Trophoblast cell (in vitro differentiated cells and primary cell): Measurements from ENCODE around the gene TENM4.

Experiments used
- DNase-seq, 2 donors: peaks; one replicate each; pipeline ENCODE4 v3.0.0-alpha.2; 2016
- H2AFZ ChIP-seq: 2 replicates; pipeline ENCODE4 v1.6.1; 2013; ENCODE audit warnings: low read length, moderate library complexity, mild to moderate bottlenecking; ENCODE audit not compliant: insufficient read depth, poor library complexity
- H2AK5ac ChIP-seq: 2 replicates; pipeline ENCODE4 v1.6.1; 2013; ENCODE audit warnings: mild to moderate bottlenecking, low read length
- H2BK120ac ChIP-seq: 2 replicates; pipeline ENCODE4 v1.6.1; 2013; ENCODE audit warnings: low read length, mild to moderate bottlenecking, moderate library complexity; ENCODE audit not compliant: insufficient read depth, poor library complexity
- H2BK12ac ChIP-seq: 2 replicates; pipeline ENCODE4 v1.6.1; 2013; ENCODE audit warnings: mild to moderate bottlenecking, low read length, moderate library complexity
- H2BK5ac ChIP-seq: 2 replicates; pipeline ENCODE4 v1.6.1; 2013; ENCODE audit warnings: low read length, low read depth, moderate library complexity, mild to moderate bottlenecking; ENCODE audit not compliant: poor library complexity
- H3K14ac ChIP-seq: 2 replicates; pipeline ENCODE4 v1.6.1; 2013; ENCODE audit warnings: mild to moderate bottlenecking, low read length
- H3K18ac ChIP-seq: 2 replicates; pipeline ENCODE4 v1.6.1; 2013; ENCODE audit warnings: mild to moderate bottlenecking, low read length
- H3K23ac ChIP-seq: 2 replicates; pipeline ENCODE4 v1.6.1; 2013; ENCODE audit warnings: low read length
- H3K27ac ChIP-seq: 2 replicates; pipeline ENCODE4 v1.5.1; 2013; ENCODE audit warnings: low read depth, mild to moderate bottlenecking, inconsistent platforms, low read length, moderate library complexity
- H3K27me3 ChIP-seq: 2 replicates; pipeline ENCODE4 v1.6.1; 2013; ENCODE audit warnings: inconsistent platforms, mild to moderate bottlenecking, low read length, moderate library complexity; ENCODE audit not compliant: insufficient read depth
- H3K36me3 ChIP-seq, 2 experiments: 1 replicate in 1 of 2; 2 replicates in 1 of 2; pipeline ENCODE4 v1.6.1; 2013; ENCODE audit warnings: low read length in 2 of 2, mild to moderate bottlenecking in 2 of 2, moderate library complexity in 1 of 2; ENCODE audit not compliant: insufficient read depth in 2 of 2, control insufficient read depth in 1 of 2
- H3K4ac ChIP-seq: 2 replicates; pipeline ENCODE4 v1.6.1; 2013; ENCODE audit warnings: low read depth, mild to moderate bottlenecking, low read length, moderate library complexity
- H3K4me1 ChIP-seq, 2 experiments: 1 replicate in 1 of 2; 2 replicates in 1 of 2; pipeline ENCODE4 v1.6.1; 2013; ENCODE audit warnings: low read length in 2 of 2, mild to moderate bottlenecking in 2 of 2, moderate library complexity in 1 of 2; ENCODE audit not compliant: insufficient read depth in 2 of 2, control insufficient read depth in 1 of 2
- H3K4me2 ChIP-seq: 2 replicates; pipeline ENCODE4 v1.6.1; 2013; ENCODE audit warnings: inconsistent platforms, mild to moderate bottlenecking, low read length, moderate library complexity
- H3K4me3 ChIP-seq: 2 replicates; pipeline ENCODE4 v1.5.1; 2013; ENCODE audit warnings: mild to moderate bottlenecking, low read depth, low read length, inconsistent platforms
- H3K79me1 ChIP-seq: one replicate; pipeline ENCODE4 v1.6.1; 2013; ENCODE audit warnings: low read length
- H3K79me2 ChIP-seq: 2 replicates; pipeline ENCODE4 v1.6.1; 2013; ENCODE audit warnings: low read length, mild to moderate bottlenecking; ENCODE audit not compliant: control insufficient read depth, insufficient read depth, poor library complexity
- H3K9ac ChIP-seq: 2 replicates; pipeline ENCODE4 v1.6.1; 2013; ENCODE audit warnings: mild to moderate bottlenecking, low read length
- H3K9me3 ChIP-seq: 2 replicates; pipeline ENCODE4 v1.6.1; 2013; ENCODE audit warnings: low read depth, mild to moderate bottlenecking, control low read depth, inconsistent platforms, low read length; ENCODE audit not compliant: insufficient read depth
- H4K12ac ChIP-seq: 2 replicates; pipeline ENCODE4 v1.6.1; 2013; ENCODE audit warnings: low read depth, mild to moderate bottlenecking, low read length, moderate library complexity
- H4K8ac ChIP-seq: 2 replicates; pipeline ENCODE4 v1.6.1; 2013; ENCODE audit warnings: low read depth, mild to moderate bottlenecking, low read length, moderate library complexity
- H4K91ac ChIP-seq: one replicate; pipeline ENCODE4 v1.6.1; 2013; ENCODE audit warnings: low read depth, mild to moderate bottlenecking, low read length, moderate library complexity
- WGBS: extraction: QIAGEN DNeasy Blood & Tissue Kit; methylation state at CpG from one replicate; pipeline ENCODE4 v1.1.7; 2013; ENCODE audit warnings: missing lambda C conversion rate; ENCODE audit not compliant: insufficient read length, insufficient coverage; ENCODE audit errors: extremely low coverage; 5-methylcytosine and 5-hydroxymethylcytosine counted together

The TENM4 gene

GRCh38 chr11:79285756-79286155 lies 155.1 kb downstream of the TENM4 start:
- H3K27ac ChIP-seq = no peak overlapping the region
- H2BK120ac ChIP-seq = no peak overlapping the region
- H4K91ac ChIP-seq = no peak overlapping the region
- H2BK5ac ChIP-seq = no peak overlapping the region
- H3K36me3 ChIP-seq = no peaks in the 10 kb centered on the region
- no peak overlapping the region for H2BK12ac ChIP-seq
- no peaks in the 10 kb centered on the region for H3K79me1 ChIP-seq
- no peaks in the 10 kb centered on the region for H3K27me3 ChIP-seq
- H4K8ac ChIP-seq = no peak overlapping the region
- H3K18ac ChIP-seq = no peak overlapping the region
- no peak overlapping the region for H2AFZ ChIP-seq
- no CpG with 5 or more reads among the region's 2 CpGs for WGBS
- no peak overlapping the region for H3K14ac ChIP-seq
- no peaks in the 10 kb centered on the region for H3K9me3 ChIP-seq
- H3K23ac ChIP-seq = no peak overlapping the region
- H3K4me3 ChIP-seq = no peak overlapping the region
- H3K79me2 ChIP-seq = no peaks in the 10 kb centered on the region
- no peak for DNase-seq
- no peak overlapping the region for H2AK5ac ChIP-seq
- H3K4me1 ChIP-seq = no peaks in the 10 kb centered on the region
- no peak overlapping the region for H4K12ac ChIP-seq
- H3K4ac ChIP-seq = no peak overlapping the region
- H3K9ac ChIP-seq = no peak overlapping the region
- no peak overlapping the region for H3K4me2 ChIP-seq

- Histone ChIP-seq H3K4ac (no peak overlapping the region), H4K12ac (no peak overlapping the region), H3K27me3 (no peaks in the 10 kb centered on the region), H3K27ac (no peak overlapping the region), H2BK120ac (no peak overlapping the region), H4K8ac (no peak overlapping the region), H2BK5ac (no peak overlapping the region), H3K79me1 (no peaks in the 10 kb centered on the region), H3K79me2 (no peaks in the 10 kb centered on the region), H3K4me3 (no peak overlapping the region), H3K18ac (no peak overlapping the region), H2AK5ac (no peak overlapping the region), H3K23ac (no peak overlapping the region), H3K4me2 (no peak overlapping the region), H3K14ac (no peak overlapping the region), H3K9ac (no peak overlapping the region), H2BK12ac (no peak overlapping the region), H3K36me3 (no peaks in the 10 kb centered on the region), H4K91ac (no peak overlapping the region), H3K4me1 (no peaks in the 10 kb centered on the region), H2AFZ (no peak overlapping the region), H3K9me3 (no peaks in the 10 kb centered on the region)
- DNase-seq = no peak
- no CpG with 5 or more reads among the region's 2 CpGs for WGBS
These were observed 164.0 kb downstream of the TENM4 start for GRCh38 chr11:79276736-79277325.

GRCh38 chr11:79274636-79275331 lies 166.0 kb downstream of the TENM4 start:
- no peak overlapping the region for H4K8ac ChIP-seq
- H4K91ac ChIP-seq = no peak overlapping the region
- no peak for DNase-seq
- H3K4me3 ChIP-seq = no peak overlapping the region
- H3K79me1 ChIP-seq = no peaks in the 10 kb centered on the region
- no peaks in the 10 kb centered on the region for H3K4me1 ChIP-seq
- no peak overlapping the region for H3K18ac ChIP-seq
- no peak overlapping the region for H3K4ac ChIP-seq
- no peak overlapping the region for H2BK120ac ChIP-seq
- H2BK12ac ChIP-seq = no peak overlapping the region
- H3K23ac ChIP-seq = no peak overlapping the region
- no peak overlapping the region for H4K12ac ChIP-seq
- no peaks in the 10 kb centered on the region for H3K9me3 ChIP-seq
- H3K79me2 ChIP-seq = no peaks in the 10 kb centered on the region
- no peaks in the 10 kb centered on the region for H3K36me3 ChIP-seq
- H2AFZ ChIP-seq = no peak overlapping the region
- no CpG with 5 or more reads among the region's 9 CpGs for WGBS
- H2BK5ac ChIP-seq = no peak overlapping the region
- no peak overlapping the region for H2AK5ac ChIP-seq
- no peak overlapping the region for H3K9ac ChIP-seq
- H3K14ac ChIP-seq = no peak overlapping the region
- H3K27me3 ChIP-seq = no peaks in the 10 kb centered on the region
- no peak overlapping the region for H3K4me2 ChIP-seq
- H3K27ac ChIP-seq = no peak overlapping the region

GRCh38 chr11:79273781-79274180 lies 167.0 kb downstream of the TENM4 start:
- H4K12ac ChIP-seq = no peak overlapping the region
- no peak overlapping the region for H2BK120ac ChIP-seq
- no CpG with 5 or more reads among the region's 3 CpGs for WGBS
- H3K4me3 ChIP-seq = no peak overlapping the region
- no peak overlapping the region for H3K23ac ChIP-seq
- H3K4me1 ChIP-seq = no peaks in the 10 kb centered on the region
- no peak overlapping the region for H3K4me2 ChIP-seq
- no peak overlapping the region for H2AK5ac ChIP-seq
- H4K8ac ChIP-seq = no peak overlapping the region
- no peak overlapping the region for H3K27ac ChIP-seq
- H4K91ac ChIP-seq = no peak overlapping the region
- H2BK5ac ChIP-seq = no peak overlapping the region
- no peak overlapping the region for H3K14ac ChIP-seq
- no peaks in the 10 kb centered on the region for H3K79me2 ChIP-seq
- no peak overlapping the region for H2AFZ ChIP-seq
- H3K79me1 ChIP-seq = no peaks in the 10 kb centered on the region
- no peak overlapping the region for H2BK12ac ChIP-seq
- H3K36me3 ChIP-seq = no peaks in the 10 kb centered on the region
- H3K9me3 ChIP-seq = no peaks in the 10 kb centered on the region
- no peak for DNase-seq
- H3K18ac ChIP-seq = no peak overlapping the region
- H3K9ac ChIP-seq = no peak overlapping the region
- H3K27me3 ChIP-seq = no peaks in the 10 kb centered on the region
- H3K4ac ChIP-seq = no peak overlapping the region
